Measurements from ENCODE around the gene TIMM22.

Gene TIMM22

GRCh38 chr17:1002771-1003555 lies 6.0 kb downstream of the TIMM22 start:
- no peak for DNase-seq

GRCh38 chr17:1003633-1003971 lies 6.7 kb downstream of the TIMM22 start:
- no peak for DNase-seq

GRCh38 chr17:1003972-1004768 lies 7.2 kb downstream of the TIMM22 start:
- DNase-seq = no peak

GRCh38 chr17:1004769-1005295 lies 7.9 kb downstream of the TIMM22 start:
- DNase-seq = no peak

GRCh38 chr17:1005361-1005946 lies 8.5 kb downstream of the TIMM22 start:
- DNase-seq = no peak

- no peak for DNase-seq
Measured at GRCh38 chr17:1006054-1006453, 9.1 kb downstream of the TIMM22 start.

- no peak for DNase-seq
Measured at GRCh38 chr17:1007310-1008007, 10.5 kb downstream of the TIMM22 start.

- DNase-seq = no peak
Measured at GRCh38 chr17:1008008-1008761, 11.3 kb downstream of the TIMM22 start.

- DNase-seq = no peak
Measured at GRCh38 chr17:1009229-1010085, 12.5 kb downstream of the TIMM22 start.

- DNase-seq = no peak
Measured at GRCh38 chr17:1010086-1010450, 13.1 kb downstream of the TIMM22 start.

GRCh38 chr17:1010586-1010985 lies 13.7 kb downstream of the TIMM22 start:
- no peak for DNase-seq

GRCh38 chr17:1011138-1011537 lies 14.2 kb downstream of the TIMM22 start:
- no peak for DNase-seq

- peak; percentile 60 to 87 for DNase-seq
Measured at GRCh38 chr17:1011760-1012735, 15.1 kb downstream of the TIMM22 start.

- peak in 1 of 2 experiments; percentile 42 for DNase-seq
Measured at GRCh38 chr17:1012823-1013728, 16.1 kb downstream of the TIMM22 start.

GRCh38 chr17:1013729-1014090 lies 16.8 kb downstream of the TIMM22 start:
- DNase-seq = no peak

- DNase-seq = no peak
Measured at GRCh38 chr17:1018547-1018946, 21.6 kb downstream of the TIMM22 start.

GRCh38 chr17:1019451-1019850 lies 22.5 kb downstream of the TIMM22 start:
- DNase-seq = no peak

GRCh38 chr17:1021147-1021546 lies 24.2 kb downstream of the TIMM22 start:
- no peak for DNase-seq
